Astrocyte of the cerebellum (primary cell): ENCODE measurements around the gene CYP27B1.

ENCODE experiments used
- DNase-seq: peaks from one replicate; pipeline ENCODE4 v3.0.0-alpha.2; 2011; ENCODE audit warnings: low read depth
- H3K4me3 ChIP-seq: 2 replicates; pipeline ENCODE4 v1.5.1; 2011; ENCODE audit warnings: mild to moderate bottlenecking, low read depth, low read length, moderate library complexity
- in situ Hi-C: cut with HindIII; loops from 2 replicates; pipeline ENCODE4 v1.10.0; 2017; ENCODE audit warnings: low sequenced_read_pairs
- TF ChIP-seq, protein P1 (sequence below): IDR thresholded peaks from 2 replicates; pipeline ENCODE4 v1.5.1; 2012; ENCODE audit warnings: low read length, low read depth, moderate library complexity, mild to moderate bottlenecking; ENCODE audit errors: missing control alignments

The CYP27B1 gene

DNA sequence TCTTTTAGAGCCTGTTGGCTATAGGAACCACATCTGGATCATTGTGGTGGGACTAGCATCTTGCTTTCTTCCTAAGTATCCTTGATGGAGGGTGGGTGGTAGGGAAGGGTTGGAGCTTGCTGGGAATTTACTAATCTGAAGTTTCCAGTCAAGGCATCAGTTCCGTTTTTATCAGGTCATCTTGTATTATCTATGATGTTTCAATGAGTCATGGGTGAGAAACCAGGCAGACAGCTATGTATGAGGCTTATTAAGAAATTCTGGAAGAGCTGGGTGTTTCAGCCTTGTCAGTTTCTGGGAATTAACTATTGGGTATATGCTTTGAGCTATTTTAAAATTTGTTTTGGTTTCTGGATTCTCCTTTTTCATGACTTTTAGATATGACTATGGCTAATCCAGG, 27.0 kb upstream of the CYP27B1 start:
- in situ Hi-C loops, result no loop called here
- no peak for DNase-seq

DNA sequence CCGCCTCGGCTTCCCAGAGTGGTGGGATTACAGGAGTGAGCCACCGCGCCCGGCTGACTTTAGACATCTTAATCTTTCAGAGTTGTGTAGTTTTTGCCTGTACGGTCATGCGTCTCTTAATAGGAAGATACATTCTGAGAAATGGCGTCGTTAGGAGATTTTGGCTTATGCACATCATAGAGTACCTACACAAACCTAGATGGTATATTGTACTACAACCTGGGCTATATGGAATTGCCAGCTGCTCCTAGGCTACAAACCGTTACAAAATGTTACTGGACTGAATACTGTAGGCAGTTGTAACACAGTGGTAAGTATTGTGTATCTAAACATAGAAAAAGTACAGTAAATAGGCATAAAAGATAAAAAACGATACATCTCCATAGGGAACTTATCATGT, 17.0 kb upstream of the CYP27B1 start:
- TF ChIP-seq, protein P1, sequence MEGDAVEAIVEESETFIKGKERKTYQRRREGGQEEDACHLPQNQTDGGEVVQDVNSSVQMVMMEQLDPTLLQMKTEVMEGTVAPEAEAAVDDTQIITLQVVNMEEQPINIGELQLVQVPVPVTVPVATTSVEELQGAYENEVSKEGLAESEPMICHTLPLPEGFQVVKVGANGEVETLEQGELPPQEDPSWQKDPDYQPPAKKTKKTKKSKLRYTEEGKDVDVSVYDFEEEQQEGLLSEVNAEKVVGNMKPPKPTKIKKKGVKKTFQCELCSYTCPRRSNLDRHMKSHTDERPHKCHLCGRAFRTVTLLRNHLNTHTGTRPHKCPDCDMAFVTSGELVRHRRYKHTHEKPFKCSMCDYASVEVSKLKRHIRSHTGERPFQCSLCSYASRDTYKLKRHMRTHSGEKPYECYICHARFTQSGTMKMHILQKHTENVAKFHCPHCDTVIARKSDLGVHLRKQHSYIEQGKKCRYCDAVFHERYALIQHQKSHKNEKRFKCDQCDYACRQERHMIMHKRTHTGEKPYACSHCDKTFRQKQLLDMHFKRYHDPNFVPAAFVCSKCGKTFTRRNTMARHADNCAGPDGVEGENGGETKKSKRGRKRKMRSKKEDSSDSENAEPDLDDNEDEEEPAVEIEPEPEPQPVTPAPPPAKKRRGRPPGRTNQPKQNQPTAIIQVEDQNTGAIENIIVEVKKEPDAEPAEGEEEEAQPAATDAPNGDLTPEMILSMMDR, result no peak
- DNase-seq, result no peak
- in situ Hi-C loops, result no loop called here
- H3K4me3 ChIP-seq, result no peak overlapping the region

More for the DNA sequence above, 27.0 kb upstream of the CYP27B1 start:
- no peak overlapping the region for H3K4me3 ChIP-seq
- TF ChIP-seq, protein P1, result no peak

DNA sequence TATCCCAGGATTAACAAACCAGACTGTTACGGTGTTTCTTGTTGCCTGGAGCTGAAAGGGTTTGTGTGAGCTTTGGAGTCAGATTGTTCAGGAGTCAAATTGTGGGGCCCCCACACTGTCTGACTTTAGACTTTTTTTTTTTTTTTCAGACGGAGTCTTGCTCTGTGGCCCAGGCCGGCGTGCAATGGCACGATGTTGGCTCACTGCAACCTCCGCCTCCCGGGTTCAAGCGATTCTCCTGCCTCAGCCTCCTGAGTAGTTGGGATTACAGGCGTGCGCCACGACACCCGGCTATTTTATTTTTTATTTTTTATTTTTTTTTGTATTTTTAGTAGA, 16.6 kb upstream of the CYP27B1 start:
- H3K4me3 ChIP-seq, result peak overlapping the region; percentile 67
- TF ChIP-seq, protein P1, result no peak
- no peak for DNase-seq
- in situ Hi-C loops, result no loop called here

DNA sequence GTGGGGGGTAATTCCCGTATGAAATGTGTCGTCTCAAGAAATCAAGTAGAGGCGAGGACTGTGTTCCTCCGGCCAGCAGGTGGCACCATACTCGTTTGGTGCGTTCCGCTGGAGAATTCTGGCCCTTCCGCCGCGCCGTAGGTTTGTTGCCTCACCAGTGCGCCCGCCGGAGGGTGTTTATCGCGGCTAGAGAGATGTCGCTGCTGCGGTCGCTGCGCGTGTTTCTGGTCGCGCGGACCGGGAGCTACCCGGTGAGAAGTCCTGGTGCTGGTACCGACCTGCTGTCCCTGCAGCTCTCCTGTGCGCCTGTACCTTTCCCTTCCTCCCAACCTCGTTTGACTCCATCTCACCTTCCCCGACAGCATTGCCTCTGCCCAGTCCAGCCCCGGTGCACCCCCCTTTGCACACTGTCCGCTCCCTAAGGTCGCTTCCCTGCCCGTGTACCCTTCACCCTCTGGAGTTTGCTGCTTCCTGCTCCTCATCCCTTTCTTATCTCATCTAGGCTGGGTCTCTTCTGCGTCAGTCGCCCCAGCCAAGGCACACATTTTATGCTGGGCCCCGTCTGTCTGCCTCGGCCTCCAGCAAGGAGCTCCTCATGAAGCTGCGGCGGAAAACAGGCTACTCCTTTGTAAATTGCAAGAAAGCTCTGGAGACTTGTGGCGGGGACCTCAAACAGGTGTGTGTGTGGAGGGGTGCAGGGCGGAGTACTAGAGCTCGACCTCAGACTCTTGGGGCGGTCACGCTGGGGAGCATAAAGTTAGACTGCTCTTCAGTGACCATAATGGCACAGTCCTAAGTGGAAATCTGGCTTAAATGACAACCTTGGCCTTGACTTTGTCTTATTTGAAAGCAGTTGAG, 16.0 kb upstream of the CYP27B1 start, which contains the start of gene TSFM:
Gene TSFM, plus strand, starts transcription at position 180 of the 858 bp plus-strand sequence. Its CDS starts 15 bp downstream, at position 195.
- DNase-seq, result peak; percentile 88
- TF ChIP-seq, protein P1, result peak; percentile 88
- in situ Hi-C loops, result no loop called here
- H3K4me3 ChIP-seq, result peak within 1 kb of the TSS; percentile 67

DNA sequence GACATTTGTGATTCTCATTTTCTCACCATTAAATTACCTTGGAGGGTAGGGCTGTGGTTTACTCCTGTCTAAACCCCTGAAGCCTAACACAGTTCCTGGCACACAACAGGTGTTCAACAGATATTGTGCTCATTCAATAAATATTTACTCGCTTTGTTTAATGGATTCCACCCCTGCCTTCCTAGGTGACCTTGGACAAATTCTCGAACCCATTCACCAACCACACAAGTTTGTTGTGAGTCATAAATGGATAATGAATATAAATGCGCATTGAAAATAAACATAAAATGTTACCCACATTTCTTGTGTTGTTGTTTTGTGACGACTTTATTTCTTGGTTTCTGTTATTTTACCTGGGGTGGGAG, 15.3 kb upstream of the CYP27B1 start:
- TF ChIP-seq, protein P1, result no peak
- DNase-seq, result no peak
- in situ Hi-C loops, result no loop called here
- H3K4me3 ChIP-seq, result peak overlapping the region; percentile 67

DNA sequence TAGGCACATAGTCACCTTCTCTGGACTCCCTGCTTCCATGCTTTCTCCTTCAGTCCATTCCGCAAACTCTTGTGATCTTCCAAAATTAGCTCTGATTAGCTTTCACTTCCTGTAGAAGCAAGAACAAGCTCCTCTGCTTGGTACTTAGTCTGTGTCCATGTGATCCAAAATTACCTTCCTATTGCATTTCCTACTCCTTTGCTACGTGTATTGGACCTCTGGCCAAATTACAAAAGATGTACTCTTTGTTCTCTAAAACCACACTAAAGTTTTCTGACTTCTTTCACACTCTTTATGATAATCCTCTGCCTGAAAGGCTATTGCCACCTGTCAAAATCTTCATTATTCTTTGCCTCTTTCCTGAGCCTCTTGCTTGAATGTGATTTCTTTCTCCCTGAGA, 14.9 kb upstream of the CYP27B1 start:
- TF ChIP-seq, protein P1, result no peak
- in situ Hi-C loops, result no loop called here
- no peak overlapping the region for H3K4me3 ChIP-seq
- no peak for DNase-seq
